ENCODE measurements around the gene HDGF. TPM values are rescaled to one million over a fixed set of nuclear protein-coding genes. Genes with fewer than 3 reads are reported as not detected.

Gene HDGF
- total and polyA plus RNA-seq, 9 of the 15 experiments (the other 6 are each of a cell fraction or from before 2014, with no cell fraction given): 38.8 to 601 (median 400) TPM

DNA sequence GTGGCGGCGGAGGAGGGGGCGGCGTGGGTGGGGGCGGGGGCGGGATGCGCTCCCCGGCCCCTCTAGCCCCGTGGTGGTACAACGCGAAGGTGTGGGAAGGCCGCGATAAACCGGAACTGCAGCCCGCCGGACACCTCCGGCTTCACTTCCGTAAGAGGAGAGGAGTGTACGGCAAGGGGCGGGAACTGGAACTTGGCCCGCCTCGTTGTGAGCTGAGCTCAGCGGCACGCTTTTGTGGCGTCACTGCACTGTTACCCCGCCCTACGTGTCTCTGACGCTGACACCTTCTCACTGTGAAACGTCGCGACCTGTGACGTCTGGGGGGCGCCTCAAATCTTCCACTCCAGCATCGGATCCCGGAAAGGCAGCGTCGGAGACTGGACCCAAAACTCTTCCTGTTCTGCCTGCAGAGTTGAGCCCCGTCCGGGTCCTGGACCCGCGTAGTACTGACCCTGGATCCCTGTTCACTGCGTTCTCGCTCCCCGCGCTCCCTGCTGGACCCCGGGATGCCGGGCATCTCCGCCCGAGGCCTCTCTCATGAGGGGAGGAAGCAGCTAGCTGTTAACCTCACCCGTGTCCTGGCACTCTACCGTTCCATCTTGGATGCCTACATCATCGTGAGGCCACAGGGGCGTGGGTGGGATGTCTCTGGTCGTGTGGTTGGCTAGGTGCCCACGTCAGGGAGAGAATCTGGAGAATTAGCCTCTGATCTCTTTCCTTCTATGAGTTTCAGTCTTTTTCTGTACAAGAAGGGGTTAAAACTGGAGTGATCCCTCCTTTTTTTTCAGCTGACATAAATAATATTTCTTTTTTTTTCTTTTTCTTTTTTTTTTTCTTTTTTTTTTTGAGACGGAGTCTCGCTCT lies 22.6 kb downstream of the HDGF start, which contains the start of gene ISG20L2 (continued):
- TF ChIP-seq MAFK (IDR thresholded peaks at IDR 0.05; ENCODE audit: low read length) (peak; percentile 44), XRCC4 (IDR thresholded peaks at IDR 0.05; ENCODE audit: extremely low read depth, insufficient read depth, insufficient read length) (no peak), PTBP1 (IDR thresholded peaks at IDR 0.05; ENCODE audit: low read depth, low read length) (no peak), CREM (IDR thresholded peaks at IDR 0.05; ENCODE audit: low read depth) (peak; percentile 99), SMARCA4 (IDR thresholded peaks at IDR 0.05) (no peak), NKRF (IDR thresholded peaks at IDR 0.05; ENCODE audit: borderline replicate concordance) (peak; percentile 78; the same call in 1 of the 2 replicates), FOXK1 (CRISPR knock-in tag; IDR thresholded peaks at IDR 0.05; ENCODE audit: borderline replicate concordance) (no peak), RBM22 (IDR thresholded peaks at IDR 0.05; ENCODE audit: low read depth, low read length, poor library complexity, severe bottlenecking) (no peak), TCF7 (IDR thresholded peaks at IDR 0.05; ENCODE audit: borderline replicate concordance) (no peak), JUND (IDR thresholded peaks at IDR 0.05; ENCODE audit: borderline replicate concordance, low read depth, low read length) (peak; percentile 90), JUND (tag; IDR thresholded peaks at IDR 0.05; ENCODE audit: borderline replicate concordance, low read depth, low read length) (peak; percentile 88; the same call in 1 of the 3 replicates), KAT2B (IDR thresholded peaks at IDR 0.05; ENCODE audit: low read depth, low read length) (no peak), E2F3 (CRISPR knock-in tag; IDR thresholded peaks at IDR 0.05) (no peak), ZEB2 (IDR thresholded peaks at IDR 0.05) (no peak; the same call in 1 of the 2 replicates), JUN (IDR thresholded peaks at IDR 0.05; ENCODE audit: borderline replicate concordance, low read depth, low read length) (peak; percentile 85; the same call in 1 of the 2 replicates), JUN (CRISPR knock-in tag; IDR thresholded peaks at IDR 0.05; ENCODE audit: borderline replicate concordance) (peak; percentile 8; the same call in 1 of the 2 replicates), TAF1 (IDR thresholded peaks at IDR 0.05; ENCODE audit: control insufficient read depth, extremely low read depth, insufficient read depth, low read length, severe bottlenecking) (peak; percentile 53)
- TF ChIP-seq, protein P1, sequence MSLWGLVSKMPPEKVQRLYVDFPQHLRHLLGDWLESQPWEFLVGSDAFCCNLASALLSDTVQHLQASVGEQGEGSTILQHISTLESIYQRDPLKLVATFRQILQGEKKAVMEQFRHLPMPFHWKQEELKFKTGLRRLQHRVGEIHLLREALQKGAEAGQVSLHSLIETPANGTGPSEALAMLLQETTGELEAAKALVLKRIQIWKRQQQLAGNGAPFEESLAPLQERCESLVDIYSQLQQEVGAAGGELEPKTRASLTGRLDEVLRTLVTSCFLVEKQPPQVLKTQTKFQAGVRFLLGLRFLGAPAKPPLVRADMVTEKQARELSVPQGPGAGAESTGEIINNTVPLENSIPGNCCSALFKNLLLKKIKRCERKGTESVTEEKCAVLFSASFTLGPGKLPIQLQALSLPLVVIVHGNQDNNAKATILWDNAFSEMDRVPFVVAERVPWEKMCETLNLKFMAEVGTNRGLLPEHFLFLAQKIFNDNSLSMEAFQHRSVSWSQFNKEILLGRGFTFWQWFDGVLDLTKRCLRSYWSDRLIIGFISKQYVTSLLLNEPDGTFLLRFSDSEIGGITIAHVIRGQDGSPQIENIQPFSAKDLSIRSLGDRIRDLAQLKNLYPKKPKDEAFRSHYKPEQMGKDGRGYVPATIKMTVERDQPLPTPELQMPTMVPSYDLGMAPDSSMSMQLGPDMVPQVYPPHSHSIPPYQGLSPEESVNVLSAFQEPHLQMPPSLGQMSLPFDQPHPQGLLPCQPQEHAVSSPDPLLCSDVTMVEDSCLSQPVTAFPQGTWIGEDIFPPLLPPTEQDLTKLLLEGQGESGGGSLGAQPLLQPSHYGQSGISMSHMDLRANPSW (CRISPR knock-in tag; IDR thresholded peaks at IDR 0.05): peak; percentile 97; the same call in 1 of the 2 replicates
- TF ChIP-seq, protein P2, sequence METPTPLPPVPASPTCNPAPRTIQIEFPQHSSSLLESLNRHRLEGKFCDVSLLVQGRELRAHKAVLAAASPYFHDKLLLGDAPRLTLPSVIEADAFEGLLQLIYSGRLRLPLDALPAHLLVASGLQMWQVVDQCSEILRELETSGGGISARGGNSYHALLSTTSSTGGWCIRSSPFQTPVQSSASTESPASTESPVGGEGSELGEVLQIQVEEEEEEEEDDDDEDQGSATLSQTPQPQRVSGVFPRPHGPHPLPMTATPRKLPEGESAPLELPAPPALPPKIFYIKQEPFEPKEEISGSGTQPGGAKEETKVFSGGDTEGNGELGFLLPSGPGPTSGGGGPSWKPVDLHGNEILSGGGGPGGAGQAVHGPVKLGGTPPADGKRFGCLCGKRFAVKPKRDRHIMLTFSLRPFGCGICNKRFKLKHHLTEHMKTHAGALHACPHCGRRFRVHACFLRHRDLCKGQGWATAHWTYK (CRISPR knock-in tag; IDR thresholded peaks at IDR 0.05): no peak

Measured in K562 (cell line).